ENCODE measurements around the gene ADAMTS17.

Gene ADAMTS17

DNA sequence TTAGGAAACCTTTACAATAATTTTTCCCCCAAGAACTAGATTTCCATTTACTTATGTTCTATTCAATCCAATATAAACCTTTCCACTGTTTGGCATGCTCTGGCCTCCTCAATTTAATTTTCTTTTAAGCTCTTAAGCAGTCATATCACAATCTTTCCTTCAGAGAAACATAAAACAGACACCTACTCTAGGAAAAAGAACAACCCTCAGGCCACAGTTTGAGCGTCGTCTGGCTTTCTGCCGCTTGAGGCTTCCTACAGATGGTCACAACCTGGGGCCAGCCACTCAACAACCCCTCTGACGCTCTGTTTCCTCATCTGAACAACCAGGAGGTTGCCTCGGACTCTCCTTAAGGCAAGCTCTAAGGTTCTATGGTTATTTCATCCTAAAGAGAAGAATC, 143.3 kb downstream of the ADAMTS17 start:
- H3K36me3 Mint-ChIP-seq (ENCODE audit: low read depth): no peaks in the 10 kb centered on the region
- no peak for DNase-seq
- TF ChIP-seq, protein P1, sequence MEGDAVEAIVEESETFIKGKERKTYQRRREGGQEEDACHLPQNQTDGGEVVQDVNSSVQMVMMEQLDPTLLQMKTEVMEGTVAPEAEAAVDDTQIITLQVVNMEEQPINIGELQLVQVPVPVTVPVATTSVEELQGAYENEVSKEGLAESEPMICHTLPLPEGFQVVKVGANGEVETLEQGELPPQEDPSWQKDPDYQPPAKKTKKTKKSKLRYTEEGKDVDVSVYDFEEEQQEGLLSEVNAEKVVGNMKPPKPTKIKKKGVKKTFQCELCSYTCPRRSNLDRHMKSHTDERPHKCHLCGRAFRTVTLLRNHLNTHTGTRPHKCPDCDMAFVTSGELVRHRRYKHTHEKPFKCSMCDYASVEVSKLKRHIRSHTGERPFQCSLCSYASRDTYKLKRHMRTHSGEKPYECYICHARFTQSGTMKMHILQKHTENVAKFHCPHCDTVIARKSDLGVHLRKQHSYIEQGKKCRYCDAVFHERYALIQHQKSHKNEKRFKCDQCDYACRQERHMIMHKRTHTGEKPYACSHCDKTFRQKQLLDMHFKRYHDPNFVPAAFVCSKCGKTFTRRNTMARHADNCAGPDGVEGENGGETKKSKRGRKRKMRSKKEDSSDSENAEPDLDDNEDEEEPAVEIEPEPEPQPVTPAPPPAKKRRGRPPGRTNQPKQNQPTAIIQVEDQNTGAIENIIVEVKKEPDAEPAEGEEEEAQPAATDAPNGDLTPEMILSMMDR (IDR thresholded peaks at IDR 0.05): no peak
- H3K4me1 Mint-ChIP-seq: peaks cover 62% of the 10 kb centered on the region
- H3K27me3 Mint-ChIP-seq (ENCODE audit: low read depth, poor library complexity): peaks cover 15% of the 10 kb centered on the region
- peaks cover 13% of the 10 kb centered on the region for H3K9me3 Mint-ChIP-seq
- no peak overlapping the region for H3K27ac Mint-ChIP-seq
- H3K4me3 Mint-ChIP-seq: no peak overlapping the region

DNA sequence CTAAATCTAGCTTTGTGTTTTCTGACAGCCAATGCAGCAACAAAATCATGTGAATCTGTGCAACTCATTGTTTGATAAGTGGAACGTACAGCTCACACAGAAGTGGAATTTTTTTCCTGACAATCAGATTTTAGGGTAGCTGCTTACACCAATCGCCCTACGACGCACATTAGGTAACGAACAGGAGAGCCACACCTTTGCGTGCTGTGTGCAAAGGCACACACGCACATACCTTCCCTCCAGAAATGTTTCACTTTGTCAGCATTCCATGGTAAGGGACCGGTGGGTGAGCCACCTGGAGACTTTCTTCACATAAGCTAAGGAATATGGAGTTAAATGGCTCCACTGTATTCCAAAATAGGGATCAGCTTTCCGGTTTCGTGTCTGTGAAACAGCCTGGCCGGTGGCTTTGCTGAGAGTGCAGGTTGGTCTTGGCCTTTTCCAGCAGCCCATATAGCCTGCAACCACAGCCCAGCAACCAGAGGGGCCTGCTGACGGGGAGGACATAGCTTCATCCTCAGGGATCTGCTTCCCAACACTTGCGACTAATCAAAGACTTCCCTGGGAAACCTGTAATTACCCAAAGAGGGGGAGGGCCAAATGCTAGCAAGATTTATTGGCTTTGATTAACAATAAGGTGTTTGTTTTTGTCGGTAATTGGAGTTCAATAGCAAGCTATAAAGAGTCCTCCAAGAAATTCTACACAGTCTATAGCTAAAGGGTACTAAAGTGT, 145.3 kb downstream of the ADAMTS17 start:
- Mint-ChIP-seq H3K27ac (no peak overlapping the region), H3K36me3 (ENCODE audit: low read depth) (no peaks in the 10 kb centered on the region), H3K4me3 (no peak overlapping the region), H3K9me3 (no peaks in the 10 kb centered on the region), H3K4me1 (peaks cover 63% of the 10 kb centered on the region), H3K27me3 (ENCODE audit: low read depth, poor library complexity) (peaks cover 19% of the 10 kb centered on the region)
- TF ChIP-seq, protein P1 (IDR thresholded peaks at IDR 0.05): no peak
- DNase-seq: no peak

DNA sequence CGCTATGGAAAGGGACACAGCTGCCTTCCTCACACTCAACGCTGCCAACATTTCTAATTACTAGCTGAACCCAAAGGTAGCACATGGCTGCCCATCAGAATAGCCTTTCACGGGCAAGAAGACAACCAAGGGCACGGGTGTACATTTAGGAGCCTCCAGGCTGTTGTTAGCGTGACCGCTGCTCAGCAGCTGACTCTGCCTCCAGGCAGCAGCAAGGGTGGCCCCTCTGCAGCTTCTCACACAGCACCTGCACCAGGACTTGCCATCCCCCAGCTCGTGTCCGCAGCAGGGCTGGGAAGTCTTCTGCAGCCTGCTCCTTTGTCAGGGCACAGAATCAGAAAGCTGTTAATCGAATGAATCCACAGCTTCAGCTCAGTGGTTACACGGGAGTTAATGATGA, 146.8 kb downstream of the ADAMTS17 start:
- no peaks in the 10 kb centered on the region for H3K9me3 Mint-ChIP-seq
- no peak for DNase-seq
- H3K4me1 Mint-ChIP-seq: peaks cover 71% of the 10 kb centered on the region
- no peaks in the 10 kb centered on the region for H3K36me3 Mint-ChIP-seq (ENCODE audit: low read depth)
- TF ChIP-seq, protein P1 (IDR thresholded peaks at IDR 0.05): no peak
- H3K27ac Mint-ChIP-seq: no peak overlapping the region
- H3K4me3 Mint-ChIP-seq: no peak overlapping the region
- peaks cover 26% of the 10 kb centered on the region for H3K27me3 Mint-ChIP-seq (ENCODE audit: low read depth, poor library complexity)

DNA sequence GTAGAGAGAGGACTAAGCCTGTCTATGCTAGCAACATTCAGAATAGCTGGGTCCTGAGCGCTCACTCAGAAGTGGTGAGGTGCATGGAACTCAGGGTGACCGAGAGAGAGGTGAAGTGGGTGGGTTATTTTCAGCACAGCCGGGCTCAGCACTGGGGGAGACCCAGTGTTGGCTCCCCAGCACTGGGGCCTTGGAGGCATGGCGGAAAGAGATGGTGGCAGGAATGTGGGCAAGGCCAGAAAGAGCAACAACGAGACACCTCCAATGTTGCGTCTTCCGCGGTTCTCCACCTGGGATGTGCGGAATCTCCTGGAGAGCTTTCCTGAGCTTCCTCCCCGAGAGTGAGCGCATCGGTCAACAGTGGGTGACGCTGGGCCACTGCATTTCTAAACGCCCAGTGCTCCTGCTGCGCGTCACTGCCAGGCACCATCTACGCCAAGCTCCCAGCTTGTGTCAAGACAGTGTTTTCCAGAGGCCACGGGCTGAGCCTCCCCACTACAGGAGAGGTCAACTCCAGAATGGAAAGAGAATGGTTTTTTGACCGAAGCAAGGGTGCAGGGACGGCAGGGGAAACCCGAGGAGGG, 148.4 kb downstream of the ADAMTS17 start:
- Mint-ChIP-seq H3K4me3 (no peak overlapping the region), H3K27me3 (ENCODE audit: low read depth, poor library complexity) (peaks cover 21% of the 10 kb centered on the region), H3K4me1 (peaks cover 83% of the 10 kb centered on the region), H3K27ac (no peak overlapping the region), H3K36me3 (ENCODE audit: low read depth) (no peaks in the 10 kb centered on the region), H3K9me3 (no peaks in the 10 kb centered on the region)
- TF ChIP-seq, protein P1 (IDR thresholded peaks at IDR 0.05): no peak
- DNase-seq: no peak

GRCh38 chr15:100192097-100193080, 149.4 kb downstream of the ADAMTS17 start:
- Mint-ChIP-seq H3K4me1 (peaks cover 79% of the 10 kb centered on the region), H3K4me3 (no peak overlapping the region), H3K27ac (peak overlapping the region; percentile 75), H3K36me3 (ENCODE audit: low read depth) (no peaks in the 10 kb centered on the region), H3K27me3 (ENCODE audit: low read depth, poor library complexity) (peaks cover 19% of the 10 kb centered on the region), H3K9me3 (no peaks in the 10 kb centered on the region)
- DNase-seq: no peak
- TF ChIP-seq, protein P1 (IDR thresholded peaks at IDR 0.05): no peak
